GM23248 (cell line): ENCODE measurements around the gene RNF175.

Source experiments
- EZH2 ChIP-seq: fragments of 200-600 bp; sonication (generic); IDR thresholded peaks from 2 replicates; pipeline ENCODE4 v1.6.1; 2018; ENCODE audit warnings: antibody characterized with exemption, mild to moderate bottlenecking; ENCODE audit not compliant: insufficient read depth, poor library complexity, severe bottlenecking
- EZH2phosphoT487 ChIP-seq: fragments of 200-600 bp; sonication (generic); IDR thresholded peaks from 2 replicates; pipeline ENCODE4 v1.6.1; 2018; ENCODE audit warnings: antibody characterized with exemption, moderate library complexity, mild to moderate bottlenecking, low read depth; ENCODE audit not compliant: insufficient read depth

GRCh38 chr4:153706519-153706918 is 53.3 kb downstream of the RNF175 start:
- TF ChIP-seq EZH2phosphoT487 (no peak), EZH2 (no peak)
